Esophagus mucosa (tissue), 1 donor: Measurements from ENCODE around the gene XIRP1. TPM values are rescaled to one million over a fixed set of nuclear protein-coding genes. Genes with fewer than 3 reads are reported as not detected.

ENCODE experiments used
- ATAC-seq: fragments of 200-7000 bp; cut with Tn5 transposase; one replicate; pipeline ENCODE4 v1.9.1; 2020
- total RNA-seq: library from RNA; stranded (reverse); gene quantifications from one replicate; pipeline ENCODE4 v1.2.4, GENCODE V29; 2023
- donor health status: DM: yes; HTN: yes; CAD: no.

The XIRP1 gene
- total RNA-seq, 1 donor from 2014 or later: not detected

DNA sequence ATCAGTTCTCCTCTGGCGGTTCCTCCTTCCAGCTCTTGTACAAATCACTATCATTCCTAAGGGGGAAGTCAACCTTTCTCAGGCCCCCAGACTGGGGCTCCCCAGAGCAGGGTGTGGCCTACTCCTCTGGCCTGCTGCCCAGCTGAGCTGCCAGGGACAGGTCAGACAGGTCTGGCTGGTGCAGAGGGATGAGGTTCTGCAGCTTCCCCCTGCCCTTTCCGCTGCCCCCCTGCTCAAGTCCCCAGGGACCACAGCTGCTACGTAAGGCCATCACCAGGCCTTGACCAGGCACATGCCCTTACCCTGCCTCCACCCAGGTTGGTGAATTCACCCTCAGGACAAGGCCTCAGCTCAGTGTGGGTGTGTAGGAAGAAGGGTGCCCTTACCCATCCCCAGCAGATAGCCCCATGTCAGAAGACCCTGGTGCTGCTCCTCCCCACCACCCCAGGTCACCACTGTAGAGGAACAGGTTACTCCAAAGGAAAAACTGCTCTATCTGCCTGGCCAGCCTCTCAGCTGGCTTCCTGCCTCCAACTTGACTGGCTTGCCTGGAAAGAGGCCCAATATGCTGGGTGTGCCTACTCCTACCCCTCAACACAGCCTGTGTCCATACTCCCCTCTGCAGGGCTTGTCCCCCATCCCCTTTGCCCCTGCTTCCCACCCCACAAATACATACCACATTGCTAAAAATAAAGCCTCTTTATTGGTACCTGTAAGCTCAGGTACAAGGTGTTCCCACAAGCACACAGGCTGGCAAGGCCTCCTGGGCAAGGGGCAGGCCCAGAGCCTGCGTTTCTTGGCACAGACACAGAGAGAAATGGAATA lies 51.0 kb downstream of the XIRP1 start:
- peak; percentile 88 for ATAC-seq

DNA sequence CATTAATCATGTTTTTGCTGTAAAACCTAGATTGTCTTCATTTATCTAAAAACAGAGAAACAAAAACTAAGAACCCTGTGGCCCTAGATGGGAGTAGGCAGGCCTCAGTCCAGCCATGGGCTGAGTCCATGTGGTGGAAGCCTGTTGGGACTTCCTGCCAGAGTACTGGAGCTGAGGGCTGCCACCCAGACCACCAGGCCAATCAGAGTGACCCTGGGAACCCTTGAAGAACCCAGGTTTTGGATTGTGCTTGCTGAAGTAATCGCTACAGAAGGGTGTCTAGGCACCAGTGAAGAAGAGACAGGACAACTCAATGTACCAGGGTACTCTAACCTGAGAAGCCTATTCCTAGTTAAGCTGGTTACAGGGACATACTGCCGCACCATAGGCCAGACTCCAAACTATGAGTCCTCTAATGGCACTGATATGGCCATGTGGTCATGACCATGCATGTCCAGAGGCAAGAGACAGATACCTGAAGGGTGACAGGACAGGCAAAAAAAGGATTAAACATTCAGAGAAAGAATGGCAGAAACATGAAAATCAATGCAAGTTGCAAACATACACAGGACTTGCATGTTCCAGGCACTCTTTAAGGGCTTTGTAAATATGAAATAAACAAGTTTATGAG lies 51.9 kb downstream of the XIRP1 start:
- ATAC-seq: peak; percentile 32

DNA sequence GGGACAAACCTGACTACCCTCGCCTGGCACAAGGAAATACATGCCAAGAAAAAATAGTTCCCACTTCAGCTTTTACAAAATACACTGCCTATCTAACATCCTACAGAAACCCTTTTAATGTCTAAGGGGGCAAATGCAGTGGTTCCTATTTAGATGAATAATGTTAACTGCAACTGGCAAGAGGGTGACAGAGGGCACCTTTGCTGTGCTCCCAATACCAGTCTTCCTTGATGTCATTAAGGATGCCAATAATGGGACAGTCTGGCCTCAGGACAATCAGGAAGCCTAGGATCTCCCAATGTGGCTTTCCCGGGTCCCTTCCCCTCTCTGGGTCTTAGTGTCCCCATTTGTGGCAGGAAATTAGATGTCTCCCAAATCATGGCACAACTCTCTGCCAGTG lies 53.0 kb downstream of the XIRP1 start:
- no peak for ATAC-seq

DNA sequence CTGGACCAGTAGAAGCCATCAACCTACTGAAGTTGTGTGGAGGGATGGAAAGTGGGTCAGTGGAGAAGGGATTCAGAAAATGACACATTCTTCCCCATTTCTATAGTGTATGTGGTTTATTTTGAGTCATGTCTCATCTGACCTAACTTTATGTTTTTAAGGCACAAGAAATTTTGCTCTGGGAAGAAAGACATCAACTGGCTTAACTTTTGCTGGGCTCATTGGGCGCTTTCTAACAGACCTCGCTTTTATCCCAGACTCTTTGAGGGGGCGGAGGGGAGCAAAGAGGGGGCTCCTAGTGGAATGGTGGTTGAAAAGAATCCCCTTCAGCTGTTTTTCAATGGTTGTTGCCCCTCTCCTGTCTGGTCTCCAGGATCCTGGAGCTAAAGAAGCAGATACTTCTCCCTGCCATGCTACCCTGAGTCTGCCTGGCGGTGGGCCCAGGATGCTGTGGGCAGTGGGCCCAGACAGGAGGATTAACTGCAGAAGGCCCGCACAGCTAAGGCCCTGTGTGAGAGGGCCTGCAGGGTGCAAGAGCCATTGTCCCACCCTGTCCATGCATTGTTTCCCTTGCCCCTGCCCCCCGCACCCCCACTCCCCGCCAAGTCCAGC lies 53.5 kb downstream of the XIRP1 start:
- ATAC-seq: no peak

DNA sequence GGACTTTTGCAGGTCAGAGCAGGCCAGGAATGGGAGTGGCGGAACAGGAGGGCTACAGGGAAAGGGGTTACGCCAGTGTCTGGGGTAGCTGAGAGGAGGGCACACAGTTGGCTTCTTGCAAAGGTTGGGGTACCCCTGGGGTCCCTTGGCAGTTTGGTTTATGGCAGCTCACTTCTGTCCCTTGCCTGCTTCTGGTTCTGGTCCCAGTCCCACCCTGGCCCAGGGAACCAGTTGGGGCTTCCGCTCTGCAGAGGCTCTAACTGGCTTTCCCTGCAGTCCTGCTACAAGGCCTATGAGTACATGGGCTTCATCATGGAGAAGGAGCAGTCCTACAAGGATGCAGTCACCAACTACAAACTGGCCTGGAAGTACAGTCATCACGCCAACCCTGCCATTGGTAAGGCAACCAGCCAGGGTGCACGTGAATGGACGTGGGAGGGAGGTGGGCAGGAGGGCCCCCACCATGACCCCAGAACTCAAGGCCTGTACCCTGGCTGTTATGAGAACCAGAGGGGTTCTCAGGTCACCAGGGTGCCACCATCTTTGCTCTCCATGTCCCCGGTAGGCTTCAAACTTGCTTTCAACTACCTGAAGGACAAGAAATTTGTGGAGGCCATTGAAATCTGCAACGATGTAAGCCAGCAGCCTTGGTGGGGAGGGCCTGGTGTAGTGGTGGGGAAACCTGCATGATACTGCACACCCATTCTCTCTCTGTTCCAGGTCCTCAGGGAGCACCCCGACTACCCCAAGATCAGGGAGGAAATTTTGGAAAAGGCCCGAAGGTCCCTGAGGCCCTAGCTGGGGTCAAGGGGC lies 54.2 kb downstream of the XIRP1 start:
- no peak for ATAC-seq

DNA sequence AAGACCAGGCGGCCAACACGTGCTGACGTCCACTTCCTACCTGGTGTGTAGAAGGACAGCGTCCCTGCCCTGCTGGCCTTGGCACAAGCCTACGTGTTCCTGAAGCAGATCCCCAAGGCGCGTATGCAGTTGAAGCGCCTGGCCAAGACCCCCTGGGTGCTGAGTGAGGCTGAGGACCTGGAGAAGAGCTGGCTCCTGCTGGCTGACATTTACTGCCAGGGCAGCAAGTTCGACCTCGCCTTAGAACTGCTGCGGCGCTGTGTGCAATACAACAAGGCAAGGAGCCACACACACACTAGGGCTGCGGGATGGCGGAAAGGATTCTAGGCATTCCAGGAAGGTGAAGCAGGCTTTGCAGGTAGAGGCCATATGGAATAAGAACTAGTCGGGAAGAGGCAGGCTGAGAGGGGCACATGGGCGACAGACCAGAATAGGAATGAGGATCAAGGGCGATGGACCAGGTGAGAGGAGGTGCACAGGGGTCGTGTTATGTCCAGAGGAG lies 54.9 kb downstream of the XIRP1 start:
- no peak for ATAC-seq

DNA sequence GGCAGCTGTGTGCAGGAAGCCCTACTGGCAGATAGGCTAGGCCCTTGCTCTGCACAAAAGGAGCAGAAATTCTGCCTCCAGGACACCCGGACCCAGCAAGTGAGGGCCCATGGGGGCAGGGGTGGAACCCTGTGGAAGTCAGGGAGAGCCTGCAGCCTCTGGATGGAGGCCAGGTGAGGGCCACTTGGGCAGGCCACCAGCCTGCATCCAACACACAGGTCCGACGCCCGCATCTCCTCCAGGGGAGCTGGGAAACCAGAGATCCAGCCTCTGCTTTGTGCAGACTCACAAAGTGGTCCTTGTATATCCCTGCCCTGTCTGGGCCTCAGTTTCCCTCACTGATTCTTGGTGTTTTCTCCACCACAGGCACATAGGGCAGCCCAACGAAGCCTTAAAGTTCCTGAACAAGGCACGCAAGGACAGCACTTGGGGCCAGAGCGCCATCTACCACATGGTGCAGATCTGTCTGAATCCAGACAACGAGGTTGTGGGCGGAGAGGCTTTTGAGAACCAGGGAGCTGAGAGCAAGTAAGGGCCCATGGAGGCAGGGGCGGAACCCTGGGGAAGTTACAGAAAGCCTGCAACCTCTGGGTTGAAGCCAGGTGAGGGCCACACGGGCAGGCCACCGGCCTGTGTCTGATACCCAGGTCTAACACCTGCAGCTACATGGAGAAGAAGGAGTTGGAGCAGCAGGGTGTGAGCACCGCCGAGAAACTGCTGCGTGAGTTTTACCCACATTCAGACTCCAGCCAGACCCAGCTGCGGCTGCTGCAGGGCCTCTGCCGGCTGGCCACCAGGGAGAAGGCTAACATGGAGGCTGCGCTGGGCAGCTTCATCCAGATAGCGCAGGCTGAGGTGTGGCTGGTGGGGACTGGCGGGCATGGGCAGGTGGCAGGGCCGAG lies 55.6 kb downstream of the XIRP1 start:
- no peak for ATAC-seq

DNA sequence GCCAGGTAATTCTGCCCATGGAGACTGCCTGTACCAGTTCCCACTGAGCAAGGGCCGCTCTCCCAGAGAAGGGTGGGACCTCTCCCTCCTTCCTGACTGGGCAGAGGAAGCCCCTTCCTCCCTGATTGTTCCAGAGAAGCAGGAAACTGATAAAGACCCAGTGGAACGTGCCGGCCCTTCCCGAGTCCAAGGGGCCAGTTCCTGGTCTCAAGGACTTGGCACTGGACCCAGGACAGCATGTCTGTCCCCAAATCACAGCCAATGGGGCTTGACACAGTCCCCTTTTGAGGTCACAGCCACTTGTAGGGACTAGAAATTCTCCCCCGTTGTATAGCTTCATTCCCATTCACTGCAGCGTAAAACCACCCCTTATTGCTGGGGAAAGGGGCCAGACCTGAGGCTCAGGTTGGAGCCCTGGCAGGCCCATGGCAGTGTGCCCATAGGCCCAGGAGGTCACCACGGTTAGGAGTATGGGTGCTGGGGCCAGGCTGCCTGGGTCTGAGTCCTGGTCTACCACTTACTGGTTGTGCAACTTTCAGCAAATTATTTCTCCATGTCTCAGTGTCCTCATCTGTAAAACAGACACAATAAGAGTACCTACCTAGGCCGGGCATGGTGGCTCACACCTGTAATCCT lies 57.1 kb downstream of the XIRP1 start:
- no peak for ATAC-seq

DNA sequence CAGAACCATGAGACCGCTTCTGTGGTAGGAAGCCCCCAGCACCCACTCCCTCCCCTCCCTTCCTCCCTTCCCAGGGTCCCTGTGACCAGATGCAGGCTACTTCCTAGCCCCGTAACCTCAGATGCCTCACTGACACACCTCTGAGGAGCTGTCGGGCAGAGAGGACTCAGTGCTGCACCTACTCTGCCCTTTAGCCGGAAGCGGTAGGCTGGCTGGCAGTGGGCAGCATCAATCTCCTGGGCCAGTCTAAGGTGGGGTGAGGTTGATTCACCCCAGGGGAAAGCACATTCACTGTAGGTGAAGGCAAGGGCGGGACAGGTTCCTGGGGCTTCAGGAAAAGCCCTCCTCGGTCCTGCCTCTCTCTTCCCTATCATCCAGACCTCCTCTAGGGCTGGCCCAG lies 58.1 kb downstream of the XIRP1 start:
- ATAC-seq: no peak

DNA sequence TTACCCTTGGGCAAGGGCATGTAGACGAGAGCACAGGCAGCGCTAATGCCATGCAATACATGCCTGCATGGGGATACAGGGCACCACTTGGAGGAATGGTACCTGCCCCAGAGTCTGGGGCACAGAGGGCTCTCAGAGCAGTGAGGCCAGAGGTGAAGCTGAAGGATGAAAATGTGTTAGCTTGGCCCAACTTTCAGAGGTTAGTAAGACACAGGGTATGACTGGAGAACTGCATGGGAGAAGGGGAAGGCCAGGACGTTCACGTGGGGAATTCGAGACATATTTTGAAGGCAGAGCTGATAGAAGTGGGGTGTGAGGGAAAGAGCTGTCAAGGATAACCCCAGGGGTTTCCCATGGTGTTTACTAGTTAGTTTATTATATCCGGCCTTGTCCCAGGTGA lies 58.6 kb downstream of the XIRP1 start:
- ATAC-seq: no peak

Other genes with a start within 250 kb of the XIRP1 start
- gene SCN11A, start 140.7 kb downstream of the XIRP1 start, total RNA-seq: 0.04 TPM
- gene WDR48, start 140.6 kb downstream of the XIRP1 start, total RNA-seq: 17.5 TPM
- 23.5 TPM for gene GORASP1, start 85.0 kb downstream of the XIRP1 start, total RNA-seq
- gene TTC21A, start 84.9 kb downstream of the XIRP1 start, total RNA-seq: 2.3 TPM
- gene CSRNP1, start 39.0 kb downstream of the XIRP1 start, total RNA-seq: 15.4 TPM
- gene CX3CR1, start 87.4 kb upstream of the XIRP1 start, total RNA-seq: 0.84 TPM
- gene CCR8, start 137.1 kb upstream of the XIRP1 start, total RNA-seq: 0.16 TPM
- gene SLC25A38, start 190.8 kb upstream of the XIRP1 start, total RNA-seq: 8.6 TPM
- 1,385 TPM for gene RPSA, start 214.1 kb upstream of the XIRP1 start, total RNA-seq